NCI-H510A treated with DMSO at 0.1 percent for 48 hours (cell line): ENCODE measurements around the gene SOX13.
"Not testable (repeated sequence)": the region's sequence is repeated elsewhere in the genome, so short reads cannot be mapped to it uniquely, and the experiment has no call there.

ENCODE experiments used
- DNase-seq: peaks from one replicate; lab custom pipeline; 2025; lab: John Stamatoyannopoulos, UW

SOX13 gene

DNA sequence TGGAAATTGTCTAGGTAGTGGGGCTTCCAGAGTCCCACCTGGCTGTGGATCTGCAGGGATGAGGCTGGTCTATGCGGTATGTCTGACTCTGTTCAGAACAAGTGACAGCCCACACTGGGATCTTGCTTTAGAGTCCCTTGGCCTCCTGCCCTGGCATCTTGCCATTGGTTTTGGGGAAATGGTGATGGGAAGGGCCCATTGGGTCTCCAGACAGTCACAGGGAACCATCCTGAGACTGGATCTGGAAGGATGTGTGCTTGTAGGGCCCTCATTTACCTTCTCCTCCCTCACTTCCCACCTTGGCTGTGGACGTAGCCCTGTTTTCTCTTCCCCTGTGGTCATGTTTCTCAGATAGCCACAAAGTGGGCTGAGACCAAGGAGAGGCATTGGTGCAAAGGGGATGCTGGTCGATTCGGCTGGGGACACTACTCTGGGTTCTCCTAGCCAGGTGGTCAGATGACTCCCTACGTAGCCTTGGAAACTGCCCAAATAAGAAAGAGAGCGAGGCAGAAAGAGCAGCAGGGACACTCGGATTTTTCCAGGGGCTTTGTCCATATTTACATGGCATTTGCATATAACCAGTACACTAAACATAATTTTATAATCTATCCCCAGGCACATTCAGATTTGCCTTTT, 15.1 kb downstream of the SOX13 start:
- DNase-seq: no peak

DNA sequence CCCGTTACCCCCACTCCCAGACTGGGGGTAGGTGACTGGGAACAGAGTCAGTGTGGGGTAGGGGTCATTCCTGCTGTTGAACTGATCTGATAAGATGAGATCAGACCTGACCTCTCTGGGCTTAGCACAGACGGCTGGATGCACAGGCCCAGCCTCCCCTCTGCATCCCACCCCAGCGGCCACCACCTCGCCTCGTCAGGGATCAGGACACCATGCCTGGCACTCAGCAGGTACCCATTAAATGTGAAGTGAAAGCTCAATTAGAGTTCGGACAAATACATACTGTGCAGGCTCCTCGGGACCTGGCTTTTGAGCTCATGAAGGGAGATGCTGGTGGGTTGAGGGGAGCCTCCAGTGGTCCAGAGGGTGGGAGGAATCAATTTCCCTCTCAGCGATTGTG, 15.7 kb downstream of the SOX13 start:
- no peak for DNase-seq

DNA sequence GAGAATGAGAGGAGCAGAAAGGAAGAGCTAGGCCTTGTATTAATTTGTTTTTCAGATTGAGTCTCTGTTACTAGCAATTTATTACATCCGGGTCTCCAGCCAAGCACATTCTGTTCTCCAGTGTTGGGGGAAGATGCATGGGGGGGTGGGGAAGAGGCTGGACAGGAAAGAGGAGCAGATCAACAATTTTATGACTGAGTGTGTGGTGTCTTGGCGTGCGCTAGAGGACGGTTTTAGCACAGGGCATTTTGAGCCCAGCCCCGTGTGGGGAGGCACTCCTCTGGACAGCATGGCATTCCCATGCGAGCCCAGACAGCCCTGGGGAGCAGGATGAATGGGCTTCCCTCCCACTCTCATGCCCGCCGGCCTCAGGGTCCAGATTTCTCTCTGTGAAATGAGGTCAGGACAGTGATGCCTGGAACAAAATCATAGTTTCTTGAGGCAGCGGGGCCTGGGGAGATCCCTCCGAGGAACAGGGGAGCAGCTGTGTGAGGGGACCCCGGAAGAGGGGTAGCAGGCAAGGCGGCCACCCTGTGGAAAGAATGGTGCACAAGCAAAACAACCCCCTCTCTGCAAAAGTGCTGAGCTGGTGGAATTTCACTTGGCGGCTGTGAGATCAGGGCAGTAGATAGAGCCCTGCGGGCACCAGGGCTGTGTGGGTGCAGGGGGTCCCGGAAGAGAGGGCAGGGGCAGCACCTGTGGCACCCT, 16.3 kb downstream of the SOX13 start:
- no peak for DNase-seq

DNA sequence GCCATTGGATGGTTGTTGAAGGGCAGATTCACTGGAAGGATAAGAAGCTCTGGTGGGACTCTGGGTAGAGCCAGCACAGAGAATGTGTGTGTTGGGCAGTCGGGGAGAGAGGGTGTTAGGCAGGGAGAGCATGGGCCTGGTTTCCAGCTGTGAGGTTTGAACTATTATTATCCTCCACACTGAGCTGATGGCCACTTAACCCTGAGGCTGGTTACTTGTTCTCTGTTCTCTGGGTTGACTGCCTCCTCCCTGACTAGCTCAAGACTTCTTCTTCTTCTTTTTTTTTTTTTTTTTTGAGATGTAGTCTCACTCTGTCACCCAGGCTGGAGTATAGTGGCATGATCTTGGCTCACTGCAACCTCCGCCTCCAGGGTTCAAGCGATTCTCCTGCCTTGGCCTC, 17.2 kb downstream of the SOX13 start:
- not testable (repeated sequence) for DNase-seq

DNA sequence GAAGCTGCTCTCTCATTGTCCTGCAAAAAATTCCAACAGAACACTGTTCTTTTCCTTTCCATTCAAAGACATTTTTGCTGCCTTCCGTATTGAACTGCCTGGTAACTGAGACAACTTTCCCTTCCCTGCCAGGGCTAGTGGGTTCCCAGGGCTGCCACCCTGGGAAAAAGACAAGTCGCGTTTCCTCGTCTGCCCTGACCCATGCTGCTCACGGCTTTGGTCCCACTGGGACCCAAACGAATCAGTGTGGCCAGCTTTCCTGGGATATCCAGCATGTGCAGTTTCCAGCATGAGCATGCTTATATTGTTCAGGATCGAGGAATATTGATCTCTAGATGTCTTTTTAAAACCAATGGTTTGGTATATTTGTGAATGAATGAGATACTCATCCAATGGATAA, 18.2 kb downstream of the SOX13 start:
- no peak for DNase-seq

DNA sequence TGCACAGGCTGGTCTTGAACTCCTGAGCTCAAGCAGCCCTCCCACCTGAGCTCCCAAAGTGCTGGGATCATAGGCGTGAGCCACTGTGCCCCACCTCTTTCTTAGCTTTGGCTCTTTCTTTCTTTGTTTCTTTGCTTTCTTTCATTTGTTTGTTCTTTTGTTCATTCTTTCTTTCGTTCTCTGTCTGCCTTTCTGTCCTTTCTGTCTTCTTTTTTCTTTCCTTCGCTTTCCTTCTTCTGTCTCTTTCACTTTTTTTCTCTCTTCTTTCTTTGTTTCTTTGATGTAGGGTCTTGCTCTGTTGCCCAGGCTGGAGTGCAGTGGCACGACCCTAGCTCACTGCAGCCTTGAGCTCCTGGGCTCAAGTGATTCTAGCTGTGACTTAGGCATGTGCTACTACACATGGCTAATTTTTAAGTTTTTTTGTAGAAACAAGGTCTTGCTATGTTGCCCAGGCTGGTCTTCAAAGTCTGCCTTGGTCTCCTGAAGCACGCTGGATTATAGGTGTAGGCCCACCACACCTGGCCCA, 18.9 kb downstream of the SOX13 start:
- no peak for DNase-seq

DNA sequence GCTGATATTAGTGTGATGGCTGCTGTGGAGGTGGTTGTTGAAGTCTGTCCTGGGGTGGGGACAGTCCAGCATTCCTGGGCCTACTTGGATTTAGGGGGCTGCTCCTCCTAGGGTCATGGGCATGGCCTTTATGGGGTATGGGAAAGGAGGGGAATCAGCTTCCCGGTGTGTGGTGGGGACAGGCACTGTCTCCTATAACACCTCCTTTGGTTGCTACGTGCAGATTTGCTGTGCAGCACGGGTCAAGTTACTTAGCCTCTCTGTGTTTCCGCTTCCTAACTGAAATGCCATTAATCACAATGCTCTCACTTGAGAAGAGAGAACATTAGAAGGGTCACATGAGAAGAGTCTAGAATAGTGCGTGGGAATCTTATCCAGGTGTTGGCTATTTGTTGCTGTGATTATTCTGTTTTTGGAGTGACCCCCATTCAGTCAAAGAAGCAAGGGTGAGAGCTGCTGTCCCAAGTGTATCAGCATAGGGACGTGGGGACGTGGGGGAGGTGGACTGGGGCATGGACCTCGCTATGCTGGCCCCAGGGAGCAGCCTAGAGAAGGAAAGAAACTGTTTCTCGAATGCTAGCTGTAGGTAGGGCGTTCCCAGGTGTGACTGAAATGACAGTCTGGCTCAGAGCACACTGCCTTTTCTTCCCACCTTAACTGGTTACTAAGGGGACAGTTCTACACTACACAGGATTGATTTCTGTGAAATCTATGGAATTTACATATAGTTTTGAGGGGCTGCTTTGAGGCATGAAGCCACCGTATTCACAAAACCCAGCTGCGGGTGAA, 19.9 kb downstream of the SOX13 start:
- no peak for DNase-seq

DNA sequence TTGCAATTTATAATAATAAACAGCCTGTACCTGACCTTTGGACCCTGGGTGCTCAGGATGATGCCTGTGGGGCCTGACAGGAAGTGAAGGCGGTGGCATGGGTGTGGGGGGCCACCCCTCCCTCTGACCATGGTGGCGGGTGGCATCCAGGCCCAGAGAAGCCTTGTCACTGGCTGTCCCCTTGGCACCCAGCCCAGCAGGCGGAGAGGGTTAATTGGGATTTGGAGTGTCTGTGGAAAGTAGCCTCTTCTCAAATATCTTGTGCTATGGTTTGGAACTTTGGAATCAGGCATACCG, 20.5 kb downstream of the SOX13 start:
- DNase-seq: peak; percentile 51

DNA sequence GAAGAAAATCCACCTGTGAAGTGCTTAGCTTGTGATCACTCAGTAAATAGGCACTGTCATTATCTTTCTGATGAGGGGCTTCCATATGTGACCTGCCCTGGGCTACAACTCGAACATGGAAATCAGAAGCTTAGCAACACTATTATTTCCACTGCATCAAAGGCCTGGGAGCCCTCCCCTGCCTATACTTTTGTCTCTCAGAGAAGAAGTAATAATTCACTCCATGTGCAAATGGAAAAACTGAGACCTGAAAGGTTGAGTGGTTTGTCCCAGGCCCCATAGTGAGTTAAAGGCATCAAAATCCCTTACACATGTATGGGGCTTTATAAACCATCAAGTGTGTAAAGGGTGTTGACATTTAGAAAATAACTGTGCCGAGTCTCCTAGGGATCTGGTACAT, 20.9 kb downstream of the SOX13 start:
- no peak for DNase-seq

DNA sequence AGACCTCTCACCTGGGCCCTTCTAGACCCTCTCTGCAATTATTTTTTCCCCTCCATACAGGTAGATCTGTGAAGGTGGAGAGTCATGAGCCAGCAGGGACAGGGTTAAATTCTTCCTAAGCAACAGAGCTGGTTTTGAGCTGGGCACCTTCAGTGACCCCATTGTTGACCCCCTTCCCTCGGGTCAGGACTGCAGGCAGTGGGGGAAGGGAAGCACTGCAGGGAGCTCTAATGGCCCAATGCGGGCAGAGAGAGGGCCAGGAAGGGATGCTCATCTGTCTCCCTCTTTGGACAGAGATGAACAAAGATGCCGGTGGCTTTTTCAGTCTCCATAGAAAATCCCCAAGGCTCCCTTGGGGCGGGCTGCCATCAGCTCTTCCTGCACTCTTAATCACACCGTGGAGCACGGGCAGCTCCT, 21.4 kb downstream of the SOX13 start:
- no peak for DNase-seq

DNA sequence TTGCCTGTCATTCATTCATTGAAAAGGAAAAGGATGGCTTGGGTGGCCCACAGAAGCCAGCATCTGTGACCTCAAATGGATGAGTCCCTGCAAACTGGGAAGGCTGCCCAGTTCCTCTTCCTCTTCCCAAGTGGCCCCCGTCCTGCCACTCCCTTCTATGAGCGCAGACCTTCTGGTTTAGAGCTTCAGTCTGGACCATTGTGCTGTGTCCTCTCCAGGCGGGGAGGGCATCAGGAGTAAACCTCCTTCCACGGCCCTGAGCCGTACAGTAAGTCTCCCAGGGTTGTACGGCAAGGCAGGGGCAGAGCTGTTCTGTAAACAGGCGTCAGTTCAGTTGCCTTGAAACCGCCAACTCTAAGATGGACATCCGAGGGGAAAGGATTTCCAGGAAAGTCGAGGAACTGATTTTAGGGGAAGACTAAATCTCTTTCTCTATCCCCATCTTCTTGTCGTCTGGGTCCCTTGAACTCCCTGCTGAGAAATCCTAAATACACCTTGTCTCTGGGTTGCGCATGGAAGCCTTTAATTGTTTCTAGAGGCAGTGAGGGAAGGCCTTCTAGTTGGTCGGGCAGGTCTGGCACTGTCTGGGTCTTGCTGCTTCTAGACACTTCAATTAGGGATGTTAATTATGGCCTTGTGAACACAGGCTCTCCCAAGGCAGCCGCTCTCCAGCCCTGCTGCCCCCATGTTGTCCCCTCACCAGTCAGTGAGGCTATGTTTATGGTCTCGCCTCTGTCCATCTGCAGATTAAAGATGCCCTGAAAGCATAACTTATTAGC, 22.1 kb downstream of the SOX13 start:
- no peak for DNase-seq

DNA sequence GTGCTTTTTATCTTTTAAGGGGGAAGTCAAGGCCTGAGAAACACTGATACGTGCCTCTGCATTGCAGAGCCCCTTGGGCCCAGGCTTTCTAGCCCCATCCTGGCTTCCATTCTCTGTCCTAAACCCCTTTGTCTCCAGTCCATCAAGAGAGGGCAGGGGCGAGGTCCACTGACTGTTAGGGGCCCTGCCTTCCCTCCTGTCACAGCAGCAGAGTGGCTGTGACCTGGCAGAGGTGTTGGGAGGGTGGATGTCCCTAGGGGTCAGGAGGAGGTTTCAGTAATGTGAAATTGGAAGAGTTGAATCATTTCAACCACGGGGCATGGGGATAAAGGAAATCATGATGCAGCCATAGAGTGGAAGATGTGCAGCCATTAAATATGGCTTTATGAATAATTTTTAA, 24.0 kb downstream of the SOX13 start:
- no peak for DNase-seq

DNA sequence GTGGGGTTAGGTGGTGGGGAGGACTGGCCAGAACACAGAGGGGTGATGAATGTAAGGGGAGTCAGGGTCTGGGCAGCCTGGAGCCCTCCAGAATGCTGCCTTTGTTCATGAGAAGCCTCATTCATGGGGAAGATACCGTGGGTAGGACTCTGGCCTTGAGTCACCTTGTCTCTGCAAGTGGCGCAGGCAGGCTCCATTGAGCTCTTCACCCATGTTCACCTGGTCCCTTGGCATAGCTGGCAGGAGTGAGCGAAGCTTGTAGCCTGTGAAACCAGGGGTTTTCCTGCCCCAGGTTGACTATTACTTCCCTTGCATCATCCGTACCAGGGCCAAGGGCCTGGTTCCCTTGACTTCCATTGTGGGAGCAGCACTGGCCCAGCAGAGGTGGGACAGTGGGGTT, 25.8 kb downstream of the SOX13 start:
- DNase-seq: no peak

DNA sequence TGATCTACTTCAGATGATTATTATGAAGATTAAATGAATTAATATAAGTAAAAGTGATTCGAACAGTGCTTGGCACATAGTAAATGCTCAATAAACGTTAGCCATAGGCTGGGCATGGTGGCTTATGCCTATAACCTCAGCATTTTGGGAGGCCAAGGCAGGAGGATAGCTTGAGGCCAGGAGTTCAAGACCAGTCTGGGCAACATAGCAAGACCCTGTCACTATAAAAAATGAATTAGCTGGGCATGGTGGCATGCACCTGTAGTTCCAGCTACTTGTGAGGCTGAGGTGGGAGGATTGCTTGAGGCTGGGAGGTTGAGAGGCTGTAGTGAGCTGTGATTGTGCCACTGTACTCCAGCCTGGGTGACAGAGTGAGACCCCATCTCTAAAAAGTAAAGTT, 26.8 kb downstream of the SOX13 start:
- not testable (repeated sequence) for DNase-seq

DNA sequence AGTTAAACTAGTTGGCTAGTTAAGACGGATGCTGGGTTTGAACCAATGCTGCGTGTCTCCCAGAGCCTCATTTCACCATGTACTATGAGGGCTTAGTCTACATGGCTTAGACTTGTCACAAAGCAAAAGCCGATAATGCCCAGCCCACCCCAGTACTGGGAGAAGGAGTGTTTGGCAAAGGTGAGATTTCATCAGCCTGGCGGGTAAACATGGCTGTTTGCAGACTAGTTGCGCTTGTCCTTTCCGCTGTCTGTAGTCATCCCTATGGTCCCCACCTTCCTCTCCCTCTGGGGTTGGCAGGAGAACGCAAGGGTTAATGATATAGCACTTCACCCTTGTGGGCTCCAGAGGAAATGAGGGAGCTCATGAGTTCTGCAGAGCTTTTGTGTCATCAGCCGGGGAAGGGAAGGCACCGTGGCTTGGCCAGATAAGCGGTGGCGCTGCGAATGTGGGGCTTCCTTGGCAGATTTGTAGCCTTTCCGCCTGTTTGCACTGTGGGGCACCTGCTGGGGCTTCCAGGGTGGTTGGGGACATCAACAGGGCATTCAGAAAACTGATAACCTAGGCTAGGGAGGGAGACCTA, 29.2 kb downstream of the SOX13 start:
- peak; percentile 61 for DNase-seq

DNA sequence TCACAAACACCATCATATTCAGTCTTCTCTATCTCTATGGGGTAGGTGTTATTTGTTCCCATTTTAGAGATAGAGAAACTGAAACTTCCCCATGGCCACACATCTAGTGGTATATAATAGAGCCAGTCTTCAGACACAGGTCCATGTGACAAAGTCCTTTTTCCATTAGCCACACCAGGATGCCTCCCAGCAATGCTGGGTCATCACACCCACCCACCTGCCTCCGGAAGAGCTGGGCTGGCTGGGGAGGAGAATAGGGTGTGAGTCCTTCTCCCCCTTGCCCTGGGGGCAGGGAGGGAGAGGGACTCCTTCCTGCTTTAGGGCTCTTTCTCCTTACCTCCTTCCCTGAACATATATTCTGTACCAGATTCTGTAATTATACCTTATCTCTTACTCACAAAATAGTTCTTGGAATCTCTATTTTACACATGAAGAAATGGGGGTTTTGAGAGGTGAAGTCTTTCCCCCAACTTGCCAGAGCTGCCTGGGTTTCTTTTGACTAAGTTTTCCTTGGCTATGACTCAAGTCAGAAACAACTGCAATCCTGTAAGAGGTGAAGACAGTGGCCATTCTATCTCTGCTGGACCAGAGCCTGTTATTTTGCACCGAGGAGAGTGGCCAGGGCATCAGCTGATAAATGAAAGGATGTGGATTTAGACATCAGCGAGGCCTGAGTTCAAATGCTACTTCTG, 30.0 kb downstream of the SOX13 start:
- DNase-seq: no peak

DNA sequence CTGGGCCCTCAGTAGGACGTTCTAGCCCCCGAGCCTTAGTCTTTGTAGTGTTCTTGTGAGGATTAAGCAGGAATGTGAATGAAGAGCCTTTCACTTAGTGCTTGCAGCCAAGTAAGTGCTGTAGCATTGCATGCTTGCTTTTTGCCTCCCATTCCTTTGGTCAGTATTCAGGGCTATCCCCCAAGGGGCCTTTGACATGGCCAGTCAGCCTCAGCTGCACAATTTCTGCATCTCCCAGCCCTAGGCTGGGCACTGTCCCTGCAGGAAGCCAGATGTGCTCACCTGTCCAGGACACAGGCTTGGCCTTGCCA, 30.5 kb downstream of the SOX13 start:
- DNase-seq: no peak

DNA sequence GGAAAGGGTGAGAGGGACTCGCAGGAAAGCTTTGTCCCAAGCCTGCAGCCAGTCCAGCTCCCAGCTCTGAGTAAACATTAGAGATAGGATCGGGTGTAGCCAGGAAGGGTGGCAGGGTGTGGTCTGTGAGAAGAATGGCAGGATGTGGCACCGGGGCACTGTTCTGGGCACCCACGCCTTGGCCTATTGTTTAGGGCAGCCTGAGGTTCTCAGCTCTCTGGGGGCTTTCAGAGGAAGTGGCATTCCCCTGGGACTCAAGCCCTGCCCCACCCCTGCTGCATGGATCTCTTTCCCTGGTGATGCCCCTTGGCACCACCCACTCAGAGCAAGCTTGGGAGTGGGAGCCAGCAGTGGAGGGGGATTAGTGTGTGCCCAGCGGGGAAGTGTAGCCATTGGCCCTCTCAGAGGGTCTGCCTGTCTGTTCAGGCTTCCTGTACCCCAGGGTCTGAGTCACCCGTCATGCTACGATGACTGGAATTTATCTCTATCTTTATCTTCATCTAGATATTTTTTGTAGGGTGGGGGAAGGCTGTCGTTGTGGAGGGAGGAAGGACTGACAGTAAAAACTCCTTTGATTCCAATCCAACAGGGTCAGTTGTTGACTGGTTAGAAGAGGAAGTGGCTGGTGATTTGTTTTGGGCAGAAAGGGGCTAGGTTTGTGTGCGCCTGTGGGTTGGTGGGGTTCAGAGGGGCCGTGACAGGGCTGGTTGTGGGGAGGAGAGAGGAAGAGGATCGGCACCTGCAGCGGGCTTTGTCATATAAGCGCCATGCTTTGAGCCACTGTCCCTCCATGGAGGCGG, 31.6 kb downstream of the SOX13 start:
- DNase-seq: no peak

DNA sequence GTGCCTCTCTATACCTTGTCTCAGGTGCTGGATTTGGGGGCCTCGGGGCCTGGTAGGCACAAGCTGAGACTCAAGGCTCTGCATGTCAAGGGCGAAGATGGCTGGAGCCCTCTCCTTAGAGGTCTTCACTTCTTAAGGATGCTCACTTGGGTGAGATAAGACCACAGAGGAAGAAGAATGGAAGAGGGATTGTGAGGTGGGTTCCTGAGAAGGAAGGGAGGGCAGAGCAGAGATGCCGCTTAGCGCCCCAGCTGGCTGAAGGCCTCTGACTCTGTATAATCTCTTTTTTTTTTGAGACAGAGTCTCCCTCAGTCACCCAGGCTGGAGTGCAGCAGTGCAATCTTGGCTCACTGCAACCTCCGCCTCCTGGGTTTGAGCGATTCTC, 32.2 kb downstream of the SOX13 start:
- no peak for DNase-seq

DNA sequence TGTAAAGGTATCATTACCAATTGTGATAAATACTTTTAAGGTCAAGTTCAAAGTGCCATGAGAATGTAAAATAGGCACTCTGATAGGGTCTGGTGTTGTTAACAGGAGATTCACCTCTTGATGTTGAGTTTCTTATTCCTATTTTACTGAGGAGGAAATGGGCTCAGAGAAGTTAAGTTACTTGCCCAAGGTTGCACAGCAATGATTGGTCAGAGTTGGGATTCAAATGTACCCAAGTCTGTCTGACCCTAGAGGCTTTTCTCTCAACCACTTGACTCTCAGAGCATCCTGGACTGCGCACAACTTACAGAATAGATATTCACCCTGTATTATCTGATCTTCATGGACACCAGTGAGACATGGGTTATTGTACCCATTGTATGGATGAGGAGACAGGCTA, 33.9 kb downstream of the SOX13 start:
- no peak for DNase-seq

DNA sequence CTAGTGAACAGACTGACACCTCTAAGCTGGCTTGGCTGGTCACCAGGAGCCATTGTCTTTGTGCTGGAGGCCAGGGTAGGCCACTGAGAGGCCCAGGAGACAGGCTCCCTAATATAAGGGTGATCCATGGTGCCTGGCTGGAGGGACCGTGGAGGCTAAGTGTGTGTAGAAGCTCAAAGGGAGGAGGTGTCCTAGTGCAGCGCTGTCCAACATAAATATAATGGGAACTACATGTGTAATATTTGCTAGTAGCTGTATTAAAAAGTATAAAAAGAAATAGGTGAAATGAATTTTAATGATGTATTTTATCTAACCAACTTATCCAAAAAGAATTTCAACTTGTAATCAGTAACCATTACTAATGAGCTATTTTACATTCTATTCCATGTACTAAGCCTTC, 35.0 kb downstream of the SOX13 start:
- no peak for DNase-seq
